ENCODE measurements around the gene RNF41. TPM values are rescaled to one million over a fixed set of nuclear protein-coding genes. Genes with fewer than 3 reads are reported as not detected.
A peak's percentile ranks its signal among the peaks of the same experiment; 100 is the strongest.

The RNF41 gene
- total RNA-seq, 4 donors from 2014 or later = 21.1 to 42.5 (median 28.6) TPM

- no peak overlapping the region for H3K27ac ChIP-seq
- intact Hi-C loops (cut with DNase I) = no loop called here
- no peaks in the 10 kb centered on the region for H3K9me3 ChIP-seq
- no peak overlapping the region for H3K4me3 ChIP-seq
- DNase-seq = no peak
- WGBS, 2 donors = 90 to 91% methylated on average over 2 to 6 of the region's 6 CpGs
- H3K4me1 ChIP-seq = peaks cover 0 to 5% (median 0%) of the 10 kb centered on the region in 3 donors
- no peak for TF ChIP-seq CTCF (IDR thresholded peaks at IDR 0.05)
- TF ChIP-seq POLR2A (IDR thresholded peaks at IDR 0.05) = no peak
- H3K27me3 ChIP-seq = no peaks in the 10 kb centered on the region
- H3K36me3 ChIP-seq = peaks cover 28 to 92% (median 53%) of the 10 kb centered on the region in 3 donors
These were observed 13.7 kb downstream of the RNF41 start for GRCh38 chr12:56208006-56208405.

DNA sequence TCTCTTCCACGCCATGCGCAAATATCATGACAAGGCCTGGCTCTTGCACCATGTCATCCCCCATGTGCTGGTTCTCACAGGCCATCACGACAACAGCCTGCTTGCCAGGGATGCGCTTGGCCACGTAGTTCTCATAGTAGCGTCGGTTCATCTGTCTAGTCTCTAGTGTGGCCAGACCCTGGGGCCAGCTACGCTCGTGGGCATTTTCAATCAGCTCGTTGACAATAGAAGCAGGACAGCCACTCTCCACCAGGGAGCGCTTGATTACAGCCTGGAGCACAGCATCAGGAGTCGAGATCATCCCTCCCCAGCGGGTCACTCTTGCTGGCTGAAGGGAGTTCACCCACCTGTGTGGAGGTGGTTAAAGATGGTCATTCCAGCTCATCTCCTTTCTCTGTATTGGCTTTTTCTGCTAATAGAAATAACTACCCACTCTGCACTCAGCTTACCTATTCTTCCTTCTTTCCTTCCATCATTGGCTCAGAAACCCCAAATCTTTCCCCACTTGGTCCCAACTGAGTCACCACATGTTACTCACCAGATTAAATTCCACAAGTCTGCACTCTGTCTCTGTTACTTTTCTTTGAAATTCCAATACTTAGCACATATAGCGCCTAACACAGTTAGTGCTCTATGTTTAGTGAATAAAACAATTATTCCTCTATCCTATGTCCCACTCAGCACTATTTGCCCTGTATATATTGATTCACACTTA, 15.1 kb downstream of the RNF41 start:
- Histone ChIP-seq H3K9me3 (no peaks in the 10 kb centered on the region), H3K36me3 (peaks cover 21 to 78% (median 39%) of the 10 kb centered on the region in 3 donors), H3K27me3 (no peaks in the 10 kb centered on the region), H3K27ac (no peak overlapping the region), H3K4me3 (no peak overlapping the region), H3K4me1 (peaks cover 0 to 5% (median 0%) of the 10 kb centered on the region in 3 donors)
- DNase-seq = no peak
- TF ChIP-seq CTCF (IDR thresholded peaks at IDR 0.05) = peak in 5 of 6 experiments; percentile 39 to 66 (median 54)
- TF ChIP-seq POLR2A (IDR thresholded peaks at IDR 0.05) = no peak
- intact Hi-C loops (cut with DNase I) = no loop called here
- 57 to 65% methylated on average over 6 to 14 of the region's 14 CpGs for WGBS, 2 donors

GRCh38 chr12:56205445-56205844, 16.3 kb downstream of the RNF41 start:
- intact Hi-C loops (cut with DNase I) = no loop called here
- Histone ChIP-seq H3K27me3 (no peaks in the 10 kb centered on the region), H3K27ac (no peak overlapping the region), H3K36me3 (peaks cover 21 to 66% (median 29%) of the 10 kb centered on the region in 3 donors), H3K4me3 (no peak overlapping the region), H3K9me3 (no peaks in the 10 kb centered on the region), H3K4me1 (peaks cover 0 to 5% (median 0%) of the 10 kb centered on the region in 3 donors)
- TF ChIP-seq CTCF (IDR thresholded peaks at IDR 0.05) (peak in 1 of 6 experiments; percentile 4), POLR2A (IDR thresholded peaks at IDR 0.05) (no peak)
- no peak for DNase-seq

GRCh38 chr12:56204275-56204674, 17.4 kb downstream of the RNF41 start:
- H3K36me3 ChIP-seq = peaks cover 12 to 55% (median 19%) of the 10 kb centered on the region in 3 donors
- no peaks in the 10 kb centered on the region for H3K9me3 ChIP-seq
- H3K4me3 ChIP-seq = no peak overlapping the region
- no peak overlapping the region for H3K27ac ChIP-seq
- TF ChIP-seq CTCF (IDR thresholded peaks at IDR 0.05) (no peak), POLR2A (IDR thresholded peaks at IDR 0.05) (no peak)
- H3K27me3 ChIP-seq = no peaks in the 10 kb centered on the region
- intact Hi-C loops (cut with DNase I) = no loop called here
- peaks cover 0 to 5% (median 0%) of the 10 kb centered on the region in 3 donors for H3K4me1 ChIP-seq
- no peak for DNase-seq

DNA sequence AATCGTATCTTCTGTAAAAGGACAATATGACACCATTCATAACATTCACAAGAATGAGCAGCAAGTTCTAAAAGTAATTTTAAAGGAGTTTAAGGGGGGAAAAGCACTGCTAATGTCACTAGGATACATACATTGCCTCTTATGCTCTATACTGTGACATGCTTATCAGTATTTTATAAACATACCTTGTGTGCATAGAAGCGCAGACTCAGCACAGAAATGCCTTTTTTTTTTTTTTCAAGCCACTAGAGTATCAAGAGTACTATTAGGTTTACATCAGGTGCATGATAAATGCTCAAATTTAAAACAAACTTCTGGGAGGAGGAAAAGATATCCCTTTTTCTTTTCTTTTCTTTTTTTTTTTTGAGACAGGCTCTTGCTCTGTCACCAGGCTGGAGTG, 18.9 kb downstream of the RNF41 start:
- intact Hi-C loops (cut with DNase I) = no loop called here
- Histone ChIP-seq H3K4me3 (no peak overlapping the region), H3K36me3 (peaks cover 10 to 40% (median 12%) of the 10 kb centered on the region in 3 donors), H3K4me1 (peaks cover 0 to 5% (median 0%) of the 10 kb centered on the region in 3 donors), H3K9me3 (no peaks in the 10 kb centered on the region), H3K27me3 (no peaks in the 10 kb centered on the region), H3K27ac (no peak overlapping the region)
- 58 to 68% methylated on average over 2 of the region's 2 CpGs for WGBS, 2 donors
- TF ChIP-seq POLR2A (IDR thresholded peaks at IDR 0.05) (no peak), CTCF (IDR thresholded peaks at IDR 0.05) (no peak)
- no peak for DNase-seq
